HG03108 (cell line): ENCODE data around the gene HSD17B13.
A peak's percentile ranks its signal among the peaks of the same experiment; 100 is the strongest.
"Not testable (repeated sequence)": the region's sequence is repeated elsewhere in the genome, so short reads cannot be mapped to it uniquely, and the experiment has no call there.

Experiments used
- ATAC-seq: cut with Tn5 transposase; IDR thresholded peaks from one replicate; pipeline ENCODE4 v1.9.1; 2021; ENCODE audit warnings: moderate library complexity; ENCODE audit not compliant: unreplicated experiment

The HSD17B13 gene, protein sequence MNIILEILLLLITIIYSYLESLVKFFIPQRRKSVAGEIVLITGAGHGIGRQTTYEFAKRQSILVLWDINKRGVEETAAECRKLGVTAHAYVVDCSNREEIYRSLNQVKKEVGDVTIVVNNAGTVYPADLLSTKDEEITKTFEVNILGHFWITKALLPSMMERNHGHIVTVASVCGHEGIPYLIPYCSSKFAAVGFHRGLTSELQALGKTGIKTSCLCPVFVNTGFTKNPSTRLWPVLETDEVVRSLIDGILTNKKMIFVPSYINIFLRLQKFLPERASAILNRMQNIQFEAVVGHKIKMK

DNA sequence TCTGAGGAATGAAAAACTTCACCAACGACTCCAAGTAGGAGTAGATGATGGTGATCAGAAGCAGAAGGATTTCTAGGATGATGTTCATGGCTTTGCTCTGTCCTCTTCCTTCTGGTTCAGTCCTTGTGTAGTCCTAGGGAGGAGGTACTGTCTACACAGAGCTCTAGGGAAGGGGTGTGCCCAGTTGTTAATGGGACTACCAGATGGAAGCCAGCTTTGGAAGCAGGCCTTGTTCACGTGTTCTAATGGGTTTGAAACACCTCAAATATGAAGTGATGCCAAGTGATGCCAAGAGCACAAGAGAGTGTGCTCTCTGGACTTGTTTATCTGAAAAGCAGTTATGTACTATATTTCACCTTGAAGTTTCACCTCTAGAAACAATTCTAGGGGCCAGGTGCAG lies at the start of gene HSD17B13:
TSS of gene HSD17B13 (minus strand) at position 129 of the 400 bp plus-strand sequence. CDS start at position 88, 41 bp downstream.
- ATAC-seq = no peak

DNA sequence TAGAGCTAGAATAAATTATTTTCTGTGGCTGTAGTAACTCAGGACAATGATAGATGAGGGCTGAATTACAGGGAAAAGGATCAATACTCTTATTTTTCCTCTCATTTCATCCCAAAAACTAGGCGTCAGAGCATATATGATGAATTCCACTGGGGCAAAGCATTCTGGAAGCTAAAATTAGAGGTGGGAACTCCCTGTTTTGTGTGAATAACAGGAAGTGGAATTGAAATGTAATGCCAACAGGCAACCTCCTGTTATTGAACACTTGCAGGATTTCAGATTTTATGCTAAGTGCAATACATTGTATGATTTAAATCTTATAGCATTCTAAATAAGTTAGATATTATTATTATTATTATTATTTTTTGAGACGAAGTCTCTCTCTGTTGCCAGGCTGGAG lies 47.4 kb upstream of the HSD17B13 start:
- ATAC-seq = no peak

DNA sequence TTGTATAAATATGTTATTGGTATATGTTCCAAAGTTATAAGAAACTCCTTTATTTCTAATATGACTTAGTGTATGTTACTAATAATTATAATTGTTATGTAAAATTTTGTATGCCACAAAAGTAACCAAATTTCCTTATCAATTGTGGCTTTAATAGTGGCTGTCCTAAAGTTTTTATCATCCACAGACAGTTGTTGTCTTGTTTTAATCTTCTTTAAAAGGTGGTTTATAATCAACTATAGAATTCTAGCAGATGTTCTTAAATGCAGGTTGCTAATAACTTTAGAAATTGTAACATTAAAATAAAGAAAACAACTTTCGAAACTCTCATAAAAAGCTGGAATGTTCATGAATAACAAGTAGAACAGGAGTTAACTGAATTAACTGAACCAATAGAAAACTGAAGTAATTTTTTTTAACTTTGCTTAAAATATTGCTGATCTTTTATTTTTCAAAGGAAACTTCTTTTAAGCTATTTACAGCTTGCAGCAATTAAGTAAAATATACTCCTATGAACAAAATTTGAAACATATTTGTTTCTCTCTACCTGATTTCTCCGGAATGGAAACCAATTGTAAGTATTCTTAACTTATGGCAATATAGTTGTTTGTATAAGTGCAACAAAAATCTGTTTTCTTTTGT lies 44.0 kb upstream of the HSD17B13 start:
- ATAC-seq = no peak

DNA sequence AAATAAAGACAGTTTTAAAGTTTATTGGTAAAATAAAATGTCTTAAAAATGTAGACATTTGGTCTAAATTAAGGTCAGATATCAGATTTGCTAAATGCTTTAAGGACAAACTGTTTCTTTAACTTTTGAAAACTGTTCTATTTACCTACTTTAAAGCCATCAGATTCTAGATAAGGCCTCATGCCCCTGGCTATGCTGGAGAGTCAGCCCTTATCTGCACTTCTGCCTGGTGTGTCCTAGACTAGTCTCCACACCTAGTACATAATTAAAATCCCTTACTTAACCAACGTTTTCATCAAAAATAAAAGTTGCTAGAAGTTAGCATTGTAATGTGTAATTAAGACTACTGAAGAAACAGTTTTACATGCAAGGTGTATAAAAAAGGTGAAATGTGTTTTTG lies 42.7 kb upstream of the HSD17B13 start:
- no peak for ATAC-seq

DNA sequence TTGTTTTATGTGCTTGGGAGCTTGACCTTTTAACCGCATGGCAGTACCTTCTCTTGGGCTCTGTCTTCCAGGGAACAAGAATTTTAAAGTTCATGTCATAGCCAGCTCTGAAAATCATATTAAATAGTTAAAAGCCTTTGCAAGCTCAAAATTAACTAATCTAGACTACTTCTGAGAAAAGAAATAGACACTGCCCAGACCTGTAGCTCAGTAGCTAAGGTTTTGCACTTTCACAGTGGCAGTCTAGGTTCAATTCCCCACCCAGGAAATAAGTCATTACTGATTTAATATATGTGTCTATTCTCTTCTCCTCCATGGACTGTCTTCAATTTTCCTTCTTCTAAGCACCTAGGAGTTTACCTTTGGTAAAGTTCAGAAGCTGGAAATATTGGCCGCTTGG lies 40.9 kb upstream of the HSD17B13 start:
- no peak for ATAC-seq

DNA sequence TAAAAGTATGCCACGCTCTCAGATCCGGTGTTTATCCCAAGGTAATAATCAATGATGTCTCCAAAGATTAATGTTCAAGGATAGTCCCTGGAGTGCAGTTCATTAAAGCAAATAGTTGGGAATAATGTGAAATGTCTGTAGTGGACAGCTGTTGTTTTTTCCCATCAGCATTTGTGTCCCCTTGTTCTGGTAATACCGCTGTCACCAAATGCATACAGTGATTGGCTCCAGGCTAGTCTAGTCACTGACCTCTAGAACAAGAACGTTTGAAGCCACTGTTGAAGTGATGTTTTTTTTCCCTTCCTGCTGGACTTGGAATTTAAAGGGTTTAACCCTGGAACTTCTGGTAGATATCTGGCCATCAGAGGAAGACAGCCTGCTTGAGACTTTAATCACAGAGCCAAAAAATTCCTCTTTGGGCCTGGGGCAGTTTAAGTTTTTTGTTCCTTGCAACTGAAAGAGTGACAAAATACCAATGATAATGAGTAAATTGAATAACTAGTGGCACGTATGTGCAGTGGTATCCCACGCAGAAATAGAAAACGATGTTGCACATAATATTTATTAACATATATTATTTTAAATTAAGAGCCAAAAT lies 37.8 kb upstream of the HSD17B13 start:
- no peak for ATAC-seq

DNA sequence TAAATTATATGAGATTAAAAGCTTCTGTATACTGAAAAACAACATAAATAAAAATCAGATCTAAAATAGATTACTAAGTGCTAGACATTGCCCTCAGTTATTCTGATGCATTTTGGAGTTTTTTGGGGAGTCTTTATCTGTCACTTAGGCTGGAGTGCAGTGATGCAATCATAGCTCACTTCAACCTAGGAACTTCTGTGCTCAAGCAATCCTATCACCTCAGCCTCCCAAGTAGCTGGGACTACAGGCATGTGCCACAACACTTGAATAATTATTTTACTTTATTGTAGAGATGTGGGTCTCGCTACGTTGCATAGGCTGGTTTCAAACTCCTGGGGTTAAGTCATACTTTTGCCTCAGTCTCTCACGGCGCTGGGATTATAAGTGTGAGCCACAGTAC lies 36.6 kb upstream of the HSD17B13 start:
- ATAC-seq = no peak

DNA sequence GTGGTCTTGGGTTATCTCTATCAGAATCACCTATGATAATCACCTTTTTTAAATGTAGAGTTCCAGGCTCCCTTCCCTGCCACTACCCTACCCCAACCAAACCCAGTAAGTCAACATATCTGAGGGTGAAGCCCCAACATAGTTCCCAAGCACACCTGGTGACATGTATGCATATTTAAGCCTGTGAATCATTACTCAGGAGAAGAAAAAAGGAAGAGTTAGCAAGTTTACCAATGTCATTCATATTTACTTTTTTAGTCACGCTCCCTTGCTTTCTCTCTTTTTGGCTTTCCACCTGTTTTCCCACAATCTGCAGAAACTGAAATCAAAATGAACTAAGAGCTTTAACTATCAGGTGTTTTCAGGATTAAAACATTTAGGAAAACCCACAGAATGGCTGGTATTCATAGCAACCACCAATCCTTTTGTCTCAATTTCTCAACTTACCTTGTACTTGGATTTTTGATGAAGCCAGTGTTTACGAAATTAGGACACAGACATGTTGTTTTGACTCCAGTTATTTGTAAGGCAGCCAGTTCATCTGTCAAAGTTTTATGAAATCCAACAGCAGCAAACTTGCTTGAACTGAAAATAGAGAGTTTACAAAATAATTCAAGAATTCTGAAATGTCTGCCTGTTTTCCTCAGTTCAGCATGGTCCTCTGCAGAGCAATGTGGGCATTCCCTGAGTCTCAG lies 34.3 kb upstream of the HSD17B13 start:
- no peak for ATAC-seq

DNA sequence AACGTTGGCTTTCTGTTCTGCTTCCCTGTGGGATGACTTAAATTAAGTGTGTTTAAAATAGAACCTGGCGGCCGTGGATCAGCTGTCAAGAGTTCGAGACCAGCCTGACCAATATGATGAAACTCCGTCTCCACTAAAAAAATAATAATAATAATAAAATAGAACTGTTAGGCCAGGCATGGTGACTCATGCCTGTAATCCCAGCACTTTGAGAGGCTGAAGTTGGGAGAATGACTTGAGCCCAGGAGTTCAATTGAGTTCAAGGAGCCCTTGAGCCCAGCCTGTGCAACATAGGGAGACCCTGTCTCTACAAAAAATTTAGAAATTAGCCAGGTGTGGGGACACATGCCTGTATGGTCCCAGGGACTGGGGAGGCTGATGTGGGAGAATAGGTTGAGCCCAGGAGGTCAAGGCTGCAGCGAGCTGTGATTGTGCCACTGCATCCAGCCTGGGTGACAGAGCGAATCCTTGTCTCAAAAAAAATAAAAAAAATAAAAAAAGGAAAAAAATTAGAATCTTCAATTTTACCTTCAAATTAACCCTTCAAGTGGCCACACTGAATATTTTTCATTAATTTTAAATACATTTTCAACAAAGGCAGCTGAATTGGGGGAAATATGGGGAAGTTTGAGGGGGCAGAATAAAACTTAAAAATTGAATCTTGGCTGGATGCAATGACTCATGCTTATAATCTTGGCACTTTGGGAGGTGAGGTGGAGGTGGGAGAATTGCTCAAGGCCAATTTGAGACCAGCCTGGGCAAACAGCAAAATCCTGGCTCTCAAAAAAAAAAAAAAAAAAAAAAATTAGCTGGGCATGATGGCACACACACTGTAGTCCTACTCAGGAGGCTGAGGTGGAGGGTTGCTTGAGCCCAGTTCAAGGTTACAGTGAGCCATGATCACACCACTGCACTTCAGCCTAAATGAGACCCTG lies 31.8 kb upstream of the HSD17B13 start:
- ATAC-seq = no peak

DNA sequence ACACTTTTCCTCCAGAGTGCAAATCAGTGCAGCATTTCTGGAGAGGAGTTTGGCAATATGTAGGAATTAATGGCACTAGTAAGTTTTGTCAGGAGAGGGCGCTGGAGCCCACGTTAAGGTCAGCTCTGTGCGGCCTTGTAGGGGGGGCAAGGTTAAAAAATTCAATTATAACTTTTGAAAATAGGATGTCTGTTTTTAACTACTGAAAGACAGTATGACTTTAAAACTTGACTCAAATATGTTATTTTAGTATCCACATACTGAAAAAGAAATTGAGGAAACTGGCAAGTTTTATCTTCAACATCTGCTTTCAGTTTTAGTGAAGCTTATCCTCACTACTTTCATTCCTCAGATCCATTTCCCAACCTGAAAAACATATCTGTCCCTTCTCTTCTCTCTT lies 30.9 kb upstream of the HSD17B13 start:
- ATAC-seq = peak; percentile 64

DNA sequence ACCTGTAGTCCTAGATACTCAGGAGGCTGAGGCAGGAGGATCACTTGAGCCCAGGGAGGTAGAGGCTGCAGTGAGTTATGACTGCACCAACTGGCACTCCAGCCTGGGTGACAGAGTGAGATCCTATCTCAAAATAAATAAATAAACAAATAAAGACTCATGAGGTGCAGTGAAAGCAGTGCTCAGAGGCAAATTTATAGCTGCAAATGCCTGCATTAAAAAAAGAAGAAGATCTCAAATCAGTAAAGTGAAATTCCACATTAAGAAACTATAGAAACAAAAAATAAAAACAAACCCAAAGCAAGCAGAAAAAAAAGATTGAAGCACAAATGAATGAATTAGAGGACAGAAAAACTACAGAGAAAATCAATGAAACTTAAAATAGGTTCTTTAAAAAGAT lies 22.5 kb upstream of the HSD17B13 start:
- no peak for ATAC-seq

DNA sequence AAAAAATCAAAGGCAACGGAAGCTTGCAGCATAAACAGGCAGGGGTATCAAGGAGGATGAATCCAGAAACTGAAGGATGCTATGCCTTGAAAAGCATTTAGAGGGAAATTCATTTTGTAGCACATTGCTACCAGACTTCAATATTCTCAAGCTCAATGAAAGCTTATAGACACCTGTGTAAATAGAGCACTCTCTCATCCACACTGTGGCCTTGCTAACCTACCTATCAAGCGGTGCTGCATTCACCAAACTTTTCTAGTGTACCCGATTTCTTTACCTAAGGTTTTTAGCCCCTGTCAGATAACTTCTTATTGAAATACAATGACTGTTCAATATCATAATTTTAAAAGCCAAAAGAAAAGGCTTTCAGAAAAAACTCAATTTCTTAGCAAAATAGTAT lies 20.2 kb upstream of the HSD17B13 start:
- no peak for ATAC-seq

DNA sequence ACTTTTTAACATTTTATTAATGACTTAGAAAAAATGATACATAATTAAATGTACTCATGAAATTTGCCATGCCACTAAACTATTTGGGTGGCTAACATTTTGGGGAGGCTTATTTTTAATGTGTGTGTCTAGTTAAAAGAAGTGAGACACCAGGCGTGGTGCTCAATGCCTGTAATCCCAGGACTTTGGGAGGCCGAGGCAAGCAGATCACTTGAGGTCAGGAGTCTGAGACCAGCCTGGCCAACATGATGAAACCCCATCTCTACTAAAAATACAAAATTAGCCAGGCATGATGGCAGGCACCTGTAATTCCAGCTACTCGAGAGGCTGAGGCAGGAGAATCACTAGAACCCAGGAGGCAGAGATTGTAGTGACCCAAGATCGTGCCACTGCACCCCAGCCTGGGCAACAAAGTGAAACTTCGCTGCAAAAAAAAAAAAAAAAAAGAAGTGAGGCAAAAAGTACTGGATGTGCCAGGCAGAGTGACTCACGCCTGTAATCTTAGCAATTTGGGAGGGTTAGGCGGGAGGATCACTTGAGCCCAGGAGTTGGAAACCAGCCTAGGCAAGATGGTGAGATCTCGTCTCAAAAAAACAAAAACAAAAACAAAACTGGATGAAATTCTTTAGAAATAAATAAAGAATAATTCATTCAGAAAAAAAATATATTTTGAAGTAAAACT lies 19.4 kb upstream of the HSD17B13 start:
- ATAC-seq = not testable (repeated sequence)

DNA sequence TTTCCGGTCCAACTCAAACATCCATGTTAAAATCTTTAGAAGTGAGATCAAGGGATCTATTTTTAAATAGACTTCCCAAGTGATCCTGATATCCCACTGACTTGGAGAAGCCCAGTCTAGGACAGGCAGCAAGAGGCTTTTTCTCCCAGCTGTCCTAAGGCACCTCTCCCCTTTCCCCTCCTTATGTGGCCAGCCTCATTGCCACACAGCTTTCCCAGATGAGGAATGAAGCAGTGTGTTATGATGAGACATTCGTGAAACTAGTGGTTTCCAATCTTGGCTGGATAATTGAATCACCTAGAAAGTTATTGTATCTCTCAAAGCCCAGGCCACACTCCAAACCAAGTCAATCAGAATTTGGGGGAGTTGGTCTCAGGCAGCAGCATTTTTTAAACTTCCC lies 16.8 kb upstream of the HSD17B13 start:
- no peak for ATAC-seq

DNA sequence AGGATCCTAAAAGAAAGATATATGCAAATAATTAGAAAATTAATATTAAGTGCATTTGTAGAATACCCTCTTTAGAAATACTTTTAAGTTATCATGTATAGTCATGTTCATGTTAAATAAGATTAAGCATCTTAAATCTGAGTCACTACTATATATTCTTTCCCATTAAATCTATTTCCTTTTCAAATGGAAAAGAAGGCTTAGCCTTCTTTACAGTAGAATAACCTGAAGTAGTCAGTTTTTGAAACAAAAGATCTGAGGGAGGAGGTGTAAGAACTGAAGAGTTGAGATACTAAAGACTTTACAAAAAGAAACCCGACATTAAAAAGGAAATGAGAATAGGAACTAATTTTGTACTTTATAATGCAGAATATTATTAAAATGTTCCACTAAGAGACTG lies 14.7 kb upstream of the HSD17B13 start:
- no peak for ATAC-seq

DNA sequence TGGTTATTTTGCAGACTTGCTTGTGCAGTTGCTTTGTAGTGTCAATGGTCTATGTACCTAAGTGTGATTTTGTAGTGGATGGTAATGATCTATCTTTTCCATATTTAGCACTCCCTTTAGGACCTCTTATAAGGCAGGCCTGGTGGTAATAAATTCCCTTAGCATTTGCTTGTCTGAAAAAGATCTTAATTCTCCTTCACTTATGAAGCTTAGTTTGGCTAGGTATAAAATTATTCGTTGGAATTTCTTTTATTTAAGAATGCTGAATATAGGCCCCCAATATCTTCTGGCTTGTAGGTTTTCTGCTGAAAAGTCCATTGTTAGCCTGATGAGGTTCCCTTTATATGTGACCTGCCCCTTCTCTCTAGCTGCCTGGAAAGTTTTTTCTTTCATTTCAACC lies 10.6 kb upstream of the HSD17B13 start:
- no peak for ATAC-seq

DNA sequence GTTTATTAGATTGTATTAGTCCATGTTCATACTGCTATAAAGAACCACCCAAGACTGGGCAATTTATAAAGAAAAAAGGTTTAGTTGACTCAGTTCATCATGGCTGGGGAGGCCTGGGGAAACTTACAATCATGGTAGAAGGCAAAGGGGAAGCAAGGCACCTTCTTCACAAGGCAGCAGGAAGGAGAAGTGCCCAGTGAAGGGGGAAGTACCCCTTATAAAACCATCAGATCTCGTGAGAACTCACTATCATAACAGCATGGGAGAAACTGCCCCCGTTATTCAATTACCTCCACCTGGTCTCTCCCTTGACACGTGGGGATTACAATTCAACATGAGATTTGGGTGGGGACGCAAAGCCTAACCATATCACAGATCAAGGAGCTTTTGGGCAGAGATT lies 8.1 kb upstream of the HSD17B13 start:
- no peak for ATAC-seq

DNA sequence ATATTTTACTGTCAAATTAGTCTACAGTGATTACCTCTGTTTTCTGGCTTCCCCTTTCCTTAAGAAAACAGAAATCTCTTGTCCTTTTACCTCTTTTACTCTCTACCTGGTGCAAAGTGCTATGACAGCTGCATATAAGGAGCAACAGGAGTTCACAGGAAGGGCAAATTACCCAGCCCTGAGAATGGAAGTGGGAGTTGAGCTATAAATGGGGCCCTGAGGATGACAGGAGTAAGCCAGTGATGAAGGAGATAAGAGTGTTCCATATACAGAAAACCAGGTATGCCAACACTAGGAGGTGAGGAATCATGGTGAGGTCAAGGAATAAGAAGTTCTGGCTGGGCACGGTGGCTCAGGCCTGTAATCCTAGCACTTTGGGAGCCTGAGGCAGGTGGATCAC lies 4.5 kb upstream of the HSD17B13 start:
- no peak for ATAC-seq

DNA sequence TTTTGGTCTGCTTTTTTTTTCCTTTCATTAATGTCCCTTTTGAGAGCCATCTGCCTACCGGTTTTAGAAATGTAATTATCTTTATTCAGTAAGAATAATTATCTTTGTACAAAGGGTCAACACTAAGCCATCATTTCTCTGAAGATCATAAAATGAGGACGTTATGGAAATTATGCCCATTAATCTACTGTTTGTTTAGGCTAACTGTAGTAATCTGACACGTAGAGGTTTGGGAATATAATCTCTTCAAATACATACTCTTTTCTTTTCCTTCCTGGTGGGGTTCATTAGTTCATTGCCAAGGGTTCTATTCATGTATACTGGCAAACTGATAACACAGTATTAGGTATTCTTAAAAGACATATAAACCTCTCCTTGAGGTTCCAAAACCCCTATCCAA lies 3.8 kb upstream of the HSD17B13 start:
- no peak for ATAC-seq

DNA sequence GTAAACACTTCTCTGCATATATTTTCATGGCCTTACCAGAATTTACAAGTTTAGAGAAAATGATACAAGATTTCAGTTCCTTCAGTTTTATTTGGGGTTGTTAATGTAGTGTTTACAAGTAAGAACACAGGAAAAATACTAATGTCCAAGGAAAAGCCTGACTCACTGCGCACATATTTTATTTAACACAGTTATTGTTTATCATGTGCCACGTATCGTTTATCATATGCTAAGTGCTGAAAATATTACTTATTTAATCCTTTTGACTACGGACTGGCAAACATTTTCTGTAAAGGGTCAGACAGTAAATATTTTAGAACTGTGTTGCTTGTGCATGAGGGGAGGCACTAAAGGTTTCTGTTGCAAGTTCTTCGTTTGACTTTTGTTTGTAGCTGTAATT lies 794 bp downstream of the HSD17B13 start:
- ATAC-seq = no peak
